Fibroblast of the aortic adventitia (primary cell): ENCODE measurements around the gene EFCAB14. TPM values are rescaled to one million over a fixed set of nuclear protein-coding genes. Genes with fewer than 3 reads are reported as not detected.

Experiments used
- DNase-seq: peaks from one replicate; pipeline ENCODE4 v3.0.0-alpha.2; 2010; ENCODE audit warnings: low read depth
- H3K4me3 ChIP-seq: 2 replicates; pipeline ENCODE4 v1.5.1; 2011; ENCODE audit warnings: low read depth, mild to moderate bottlenecking, control low read depth, low read length, moderate library complexity
- CTCF ChIP-seq: IDR thresholded peaks from 2 replicates; pipeline ENCODE4 v1.5.1; 2011; ENCODE audit warnings: mild to moderate bottlenecking, low read length, control low read depth, inconsistent platforms; ENCODE audit not compliant: insufficient read depth
- total RNA-seq: library from RNA; depleted of rRNA; stranded (reverse); fragments of >200 nt; gene quantifications from 2 replicates; pipeline ENCODE4 v1.2.3, GENCODE V29; 2012; ENCODE audit warnings: low replicate concordance

EFCAB14 gene
- total RNA-seq, 1 donor: 70.3 TPM

- no peak for DNase-seq
- H3K4me3 ChIP-seq: no peak overlapping the region
- TF ChIP-seq CTCF: no peak
Measured at GRCh38 chr1:46687921-46688509, 30.9 kb downstream of the EFCAB14 start.

GRCh38 chr1:46687093-46687659 lies 31.7 kb downstream of the EFCAB14 start:
- no peak for TF ChIP-seq CTCF
- no peak overlapping the region for H3K4me3 ChIP-seq
- peak; percentile 89 for DNase-seq

GRCh38 chr1:46686255-46686654 lies 32.7 kb downstream of the EFCAB14 start:
- no peak overlapping the region for H3K4me3 ChIP-seq
- no peak for DNase-seq
- no peak for TF ChIP-seq CTCF

GRCh38 chr1:46684670-46685069 lies 34.2 kb downstream of the EFCAB14 start:
- no peak overlapping the region for H3K4me3 ChIP-seq
- DNase-seq: no peak
- no peak for TF ChIP-seq CTCF

GRCh38 chr1:46682064-46682463 lies 36.9 kb downstream of the EFCAB14 start:
- no peak for TF ChIP-seq CTCF
- no peak for DNase-seq
- no peak overlapping the region for H3K4me3 ChIP-seq

- DNase-seq: no peak
- TF ChIP-seq CTCF: no peak
- no peak overlapping the region for H3K4me3 ChIP-seq
Measured at GRCh38 chr1:46681333-46682034, 37.4 kb downstream of the EFCAB14 start.
